Stimulated activated CD4-positive, alpha-beta T cell treated with anti-CD3 and anti-CD28 coated beads, Interleukin-2, amount 100 ng/mL, for 24 hours (primary cell): ENCODE results near the gene TARS1.
"Not testable (repeated sequence)": the region's sequence is repeated elsewhere in the genome, so short reads cannot be mapped to it uniquely, and the experiment has no call there.

Experiments used
- DNase-seq, 2 donors: peaks; one replicate each; pipeline ENCODE4 v3.0.0-alpha.2; 2020

Gene TARS1

GRCh38 chr5:33488558-33489355, 48.0 kb downstream of the TARS1 start:
- no peak for DNase-seq

- no peak for DNase-seq
Observed at GRCh38 chr5:33489481-33490067, 48.8 kb downstream of the TARS1 start.

GRCh38 chr5:33490071-33490665, 49.4 kb downstream of the TARS1 start:
- no peak for DNase-seq

- DNase-seq: no peak
Observed at GRCh38 chr5:33491941-33492340, 51.2 kb downstream of the TARS1 start.

GRCh38 chr5:33494466-33494865, 53.7 kb downstream of the TARS1 start:
- no peak for DNase-seq

- no peak for DNase-seq
Observed at GRCh38 chr5:33501260-33501659, 60.5 kb downstream of the TARS1 start.

GRCh38 chr5:33501899-33502298, 61.1 kb downstream of the TARS1 start:
- DNase-seq: no peak

GRCh38 chr5:33504570-33504969, 63.8 kb downstream of the TARS1 start:
- DNase-seq: no peak

- no peak for DNase-seq
Observed at GRCh38 chr5:33507426-33507825, 66.7 kb downstream of the TARS1 start.

- no peak for DNase-seq
Observed at GRCh38 chr5:33509036-33509435, 68.3 kb downstream of the TARS1 start.

- no peak for DNase-seq
Observed at GRCh38 chr5:33513462-33514185, 72.9 kb downstream of the TARS1 start.

GRCh38 chr5:33515366-33515765, 74.6 kb downstream of the TARS1 start:
- DNase-seq: not testable (repeated sequence)

GRCh38 chr5:33516421-33516820, 75.7 kb downstream of the TARS1 start:
- DNase-seq: no peak
